ENCODE measurements around the gene PTCSC3. TPM values are rescaled to one million over a fixed set of nuclear protein-coding genes. Genes with fewer than 3 reads are reported as not detected.

Gene PTCSC3
- total RNA-seq, 1 donor from 2014 or later, result not detected

GRCh38 chr14:36085861-36086260, 90.7 kb downstream of the PTCSC3 start:
- Mint-ChIP-seq H3K4me3 (no peak overlapping the region), H3K36me3 (no peaks in the 10 kb centered on the region), H3K9me3 (peaks cover 4% of the 10 kb centered on the region), H3K27ac (no peak overlapping the region), H3K27me3 (ENCODE audit: low read depth) (no peaks in the 10 kb centered on the region), H3K4me1 (peaks cover 4% of the 10 kb centered on the region)
- TF ChIP-seq CTCF (IDR thresholded peaks at IDR 0.05; ENCODE audit: unreplicated experiment), result no peak
- DNase-seq (ENCODE audit: low spot score in 2 of 2, unreplicated experiment in 2 of 2), result no peak

Other genes starting within 250 kb of the PTCSC3 start
- 41.3 to 43.5 TPM (median 41.5 TPM) in 3 replicates for gene MBIP, start 143.9 kb upstream of the PTCSC3 start, total RNA-seq

Measured in mesothelial cell of epicardium (in vitro differentiated cells).